GM10266 (cell line): Measurements from ENCODE around the gene PCNX1.

Experiments
- DNase-seq: peaks from one replicate; pipeline ENCODE4 v3.0.0; 2012; ENCODE audit errors: extremely low spot score
- TF ChIP-seq, protein P1 (sequence below): IDR thresholded peaks from 2 replicates; pipeline ENCODE4 v1.5.1; 2012; ENCODE audit warnings: mild to moderate bottlenecking, low read depth; ENCODE audit not compliant: control insufficient read depth, insufficient read depth; ENCODE audit errors: missing control alignments

Gene PCNX1

DNA sequence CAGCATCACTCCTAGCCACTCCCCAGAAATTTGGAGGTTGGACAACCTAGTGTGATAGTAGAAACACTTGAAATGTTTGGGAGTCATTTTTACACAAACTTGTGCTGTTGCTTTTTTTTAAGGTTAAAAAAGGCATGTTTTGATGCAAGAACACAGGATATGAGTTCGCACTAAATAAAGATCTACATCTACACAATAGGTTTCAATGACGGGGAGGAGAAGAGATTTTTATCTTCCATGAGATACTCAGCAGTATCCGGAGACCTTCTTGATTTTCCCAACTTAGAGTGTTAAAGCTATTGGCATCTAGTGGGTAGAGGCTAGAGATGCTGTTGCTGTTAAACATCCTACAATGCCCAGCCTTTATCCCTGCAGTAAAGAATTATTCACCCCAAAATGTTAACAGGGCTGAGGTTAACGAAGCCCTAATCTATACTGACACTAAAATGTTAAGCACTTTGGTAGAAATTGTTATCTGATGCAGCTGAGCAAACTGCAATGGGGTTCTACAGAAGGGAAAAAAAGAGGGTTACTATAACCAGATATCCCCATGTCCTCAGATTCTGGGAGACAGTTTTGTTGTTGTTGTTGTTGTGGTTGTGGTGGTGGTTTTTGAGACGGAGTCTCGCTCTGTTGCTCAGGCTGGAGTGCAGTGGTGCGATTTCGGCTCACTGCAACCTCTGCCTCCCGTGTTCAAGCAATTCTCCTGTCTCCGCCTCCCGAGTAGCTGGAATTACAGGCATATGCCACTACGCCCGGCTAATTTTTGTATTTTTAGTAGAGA, 14.0 kb upstream of the PCNX1 start:
- TF ChIP-seq, protein P1, sequence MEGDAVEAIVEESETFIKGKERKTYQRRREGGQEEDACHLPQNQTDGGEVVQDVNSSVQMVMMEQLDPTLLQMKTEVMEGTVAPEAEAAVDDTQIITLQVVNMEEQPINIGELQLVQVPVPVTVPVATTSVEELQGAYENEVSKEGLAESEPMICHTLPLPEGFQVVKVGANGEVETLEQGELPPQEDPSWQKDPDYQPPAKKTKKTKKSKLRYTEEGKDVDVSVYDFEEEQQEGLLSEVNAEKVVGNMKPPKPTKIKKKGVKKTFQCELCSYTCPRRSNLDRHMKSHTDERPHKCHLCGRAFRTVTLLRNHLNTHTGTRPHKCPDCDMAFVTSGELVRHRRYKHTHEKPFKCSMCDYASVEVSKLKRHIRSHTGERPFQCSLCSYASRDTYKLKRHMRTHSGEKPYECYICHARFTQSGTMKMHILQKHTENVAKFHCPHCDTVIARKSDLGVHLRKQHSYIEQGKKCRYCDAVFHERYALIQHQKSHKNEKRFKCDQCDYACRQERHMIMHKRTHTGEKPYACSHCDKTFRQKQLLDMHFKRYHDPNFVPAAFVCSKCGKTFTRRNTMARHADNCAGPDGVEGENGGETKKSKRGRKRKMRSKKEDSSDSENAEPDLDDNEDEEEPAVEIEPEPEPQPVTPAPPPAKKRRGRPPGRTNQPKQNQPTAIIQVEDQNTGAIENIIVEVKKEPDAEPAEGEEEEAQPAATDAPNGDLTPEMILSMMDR = no peak
- no peak for DNase-seq

DNA sequence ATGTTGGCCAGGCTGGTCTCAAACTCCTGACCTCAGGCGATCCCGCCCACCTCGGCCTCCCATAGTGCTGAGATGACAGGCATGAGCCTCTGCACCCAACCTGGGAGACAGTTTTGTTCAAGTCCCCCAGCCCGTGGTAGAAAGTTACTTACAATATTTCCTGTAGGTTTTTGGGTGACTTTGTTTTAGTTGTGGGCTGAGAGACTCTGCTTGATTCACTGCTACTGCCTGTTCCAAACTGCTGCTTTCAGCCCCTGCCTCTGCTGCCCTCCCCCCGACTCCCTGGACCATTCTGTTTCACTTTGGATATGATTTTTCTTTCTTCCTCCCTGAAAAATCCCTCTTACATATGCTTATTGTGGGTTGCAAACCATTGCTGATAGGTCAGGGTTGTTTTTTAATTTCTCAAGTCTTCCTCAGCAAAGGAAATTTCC, 13.4 kb upstream of the PCNX1 start:
- no peak for DNase-seq
- TF ChIP-seq, protein P1 = no peak

- DNase-seq = no peak
- TF ChIP-seq, protein P1 = no peak
These were observed 12.4 kb upstream of the PCNX1 start for GRCh38 chr14:70894868-70895267.

GRCh38 chr14:70896317-70896716, 10.9 kb upstream of the PCNX1 start:
- TF ChIP-seq, protein P1 = no peak
- DNase-seq = no peak

DNA sequence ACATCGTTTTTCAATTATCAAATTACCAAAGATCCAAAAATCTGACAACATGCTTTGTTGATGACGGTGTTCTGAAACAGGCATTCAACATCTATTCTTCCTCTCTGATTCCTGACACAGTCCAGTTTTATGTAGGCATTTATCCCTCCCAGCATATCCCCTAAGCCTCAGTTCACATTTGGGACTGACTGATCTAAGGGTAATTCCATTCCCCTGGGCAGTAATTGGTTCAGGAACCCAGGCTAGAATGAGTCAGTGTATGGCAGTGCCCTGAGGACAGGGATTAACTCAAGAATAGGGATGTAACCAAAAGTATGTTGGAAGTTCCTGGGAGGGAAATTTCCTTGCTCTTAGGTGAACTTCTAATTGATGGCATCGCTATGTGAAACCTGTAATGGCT, 10.3 kb upstream of the PCNX1 start:
- TF ChIP-seq, protein P1 = no peak
- DNase-seq = no peak

- no peak for DNase-seq
- TF ChIP-seq, protein P1 = no peak
These were observed 9.8 kb upstream of the PCNX1 start for GRCh38 chr14:70897464-70897863.

DNA sequence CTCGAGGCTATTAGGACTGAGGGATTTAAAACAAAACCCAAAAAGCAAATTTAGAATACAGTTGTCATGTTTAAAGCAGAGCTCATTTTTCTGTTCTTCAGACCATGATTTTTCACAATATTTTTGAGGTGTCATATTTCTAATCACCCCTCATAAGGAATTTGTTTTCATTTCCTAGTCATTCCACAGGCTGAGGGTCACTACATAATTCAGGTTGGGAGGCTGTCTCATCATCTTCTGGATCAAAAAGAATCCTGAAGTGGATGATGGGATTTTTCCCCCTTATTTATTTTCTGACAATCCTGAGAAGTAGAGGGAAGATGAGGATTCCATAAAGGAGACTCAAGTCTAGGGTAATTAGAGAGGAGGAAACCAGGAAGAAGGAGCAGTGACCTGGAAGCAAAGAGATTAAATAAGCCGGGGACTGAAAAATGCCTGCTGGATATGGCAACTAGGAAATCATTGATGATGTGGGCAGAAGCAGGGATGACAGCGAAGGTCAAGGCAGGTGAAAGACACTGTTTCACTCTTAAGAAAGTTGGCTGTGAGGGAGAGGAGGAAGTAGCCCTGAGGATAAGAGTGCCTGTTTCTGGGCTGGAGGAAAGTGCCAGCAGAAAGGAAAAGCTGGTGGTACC, 9.0 kb upstream of the PCNX1 start:
- no peak for DNase-seq
- TF ChIP-seq, protein P1 = no peak
